GM13977 (cell line): ENCODE results near the gene SERP2.

Experiments used
- DNase-seq: peaks from one replicate; pipeline ENCODE4 v3.0.0; 2012; ENCODE audit warnings: low spot score
- in situ Hi-C: fragments of 300-500 bp; cut with MboI; formaldehyde crosslinking; loops from one replicate; pipeline ENCODE4 v1.12.0; 2022; ENCODE audit warnings: low sequenced_read_pairs, low pct_unique_long_range_greater_than_20kb, mixed read lengths, inconsistent platforms; ENCODE audit not compliant: unreplicated experiment
- TF ChIP-seq, protein P1 (sequence below): IDR thresholded peaks from 2 replicates; pipeline ENCODE4 v1.5.1; 2012; ENCODE audit warnings: mild to moderate bottlenecking, control low read depth; ENCODE audit not compliant: insufficient read depth; ENCODE audit errors: extremely low read depth, missing control alignments

The SERP2 gene

DNA sequence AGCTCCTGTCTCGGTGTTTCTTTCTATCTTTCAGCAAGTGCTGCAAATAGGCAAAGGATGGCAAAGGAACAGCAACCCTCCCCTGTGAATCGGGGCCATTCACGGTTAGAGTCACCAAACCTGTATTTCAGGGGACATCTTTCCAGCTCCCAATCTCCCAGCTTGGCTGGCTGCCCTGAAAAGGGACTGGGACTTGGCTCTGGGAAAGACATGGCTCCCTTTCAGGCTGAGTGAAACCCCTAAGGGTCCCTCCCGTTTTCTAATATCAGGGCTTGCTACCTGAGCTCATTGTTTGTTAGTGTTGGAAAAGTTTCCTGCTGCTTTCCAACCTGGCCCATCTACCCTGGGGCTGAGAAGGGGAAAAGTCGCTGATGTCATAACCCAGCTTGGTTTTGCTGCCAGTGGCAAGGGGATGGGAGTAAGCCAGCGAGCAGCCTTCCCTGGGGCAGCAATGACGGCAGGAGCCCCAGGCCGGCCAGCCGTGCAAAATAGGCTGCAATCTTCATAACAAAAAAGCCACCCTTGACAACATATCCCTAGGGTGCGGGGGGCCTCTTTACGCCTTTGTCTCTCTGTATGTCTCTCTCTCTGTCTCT, 29.9 kb downstream of the SERP2 start:
- TF ChIP-seq, protein P1, sequence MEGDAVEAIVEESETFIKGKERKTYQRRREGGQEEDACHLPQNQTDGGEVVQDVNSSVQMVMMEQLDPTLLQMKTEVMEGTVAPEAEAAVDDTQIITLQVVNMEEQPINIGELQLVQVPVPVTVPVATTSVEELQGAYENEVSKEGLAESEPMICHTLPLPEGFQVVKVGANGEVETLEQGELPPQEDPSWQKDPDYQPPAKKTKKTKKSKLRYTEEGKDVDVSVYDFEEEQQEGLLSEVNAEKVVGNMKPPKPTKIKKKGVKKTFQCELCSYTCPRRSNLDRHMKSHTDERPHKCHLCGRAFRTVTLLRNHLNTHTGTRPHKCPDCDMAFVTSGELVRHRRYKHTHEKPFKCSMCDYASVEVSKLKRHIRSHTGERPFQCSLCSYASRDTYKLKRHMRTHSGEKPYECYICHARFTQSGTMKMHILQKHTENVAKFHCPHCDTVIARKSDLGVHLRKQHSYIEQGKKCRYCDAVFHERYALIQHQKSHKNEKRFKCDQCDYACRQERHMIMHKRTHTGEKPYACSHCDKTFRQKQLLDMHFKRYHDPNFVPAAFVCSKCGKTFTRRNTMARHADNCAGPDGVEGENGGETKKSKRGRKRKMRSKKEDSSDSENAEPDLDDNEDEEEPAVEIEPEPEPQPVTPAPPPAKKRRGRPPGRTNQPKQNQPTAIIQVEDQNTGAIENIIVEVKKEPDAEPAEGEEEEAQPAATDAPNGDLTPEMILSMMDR = no peak
- DNase-seq = no peak
- in situ Hi-C loops = no loop called here

DNA sequence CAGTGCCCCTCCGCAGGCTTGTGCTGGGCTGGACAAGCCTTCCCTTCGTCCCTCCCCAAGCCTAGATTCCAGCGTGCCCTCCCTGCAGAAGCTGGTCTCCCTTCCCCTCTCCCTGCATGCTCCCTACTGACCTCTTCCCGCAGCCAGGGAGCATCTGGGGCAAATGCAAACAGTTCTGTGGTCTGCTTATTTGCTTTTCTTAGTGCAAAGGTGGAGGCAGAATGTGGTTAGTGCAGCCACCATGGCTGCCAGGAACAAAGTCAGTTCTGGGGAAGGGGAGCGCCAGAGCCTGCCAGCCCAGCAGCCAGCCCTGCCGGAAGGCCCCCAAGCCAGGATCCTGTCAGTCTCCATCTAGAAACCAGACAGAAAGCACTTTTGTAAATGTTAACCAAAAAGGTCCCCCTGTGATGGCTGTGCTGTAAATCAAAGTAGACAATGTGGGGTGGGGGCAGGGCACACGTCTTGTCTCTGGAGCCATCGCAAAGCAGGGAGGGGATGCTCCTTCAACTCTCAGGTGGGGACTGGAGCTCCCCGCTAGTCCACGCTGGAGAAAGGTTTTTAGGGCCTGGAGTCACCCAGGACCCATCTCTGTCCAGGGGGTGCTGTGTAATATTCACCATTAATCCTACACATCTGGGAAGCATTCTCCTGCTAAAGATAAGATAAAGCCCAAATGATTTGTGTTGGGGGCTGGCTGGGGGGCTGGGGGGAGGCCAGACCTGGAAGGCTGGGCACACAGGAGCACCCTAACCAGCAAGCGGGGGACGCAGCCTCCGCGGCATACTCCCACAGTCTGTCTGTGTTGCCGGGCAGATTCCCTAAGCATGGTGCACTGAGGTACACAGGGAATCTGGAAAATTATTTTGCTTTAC, 30.9 kb downstream of the SERP2 start:
- no peak for DNase-seq
- TF ChIP-seq, protein P1 = no peak
- in situ Hi-C loops = no loop called here

DNA sequence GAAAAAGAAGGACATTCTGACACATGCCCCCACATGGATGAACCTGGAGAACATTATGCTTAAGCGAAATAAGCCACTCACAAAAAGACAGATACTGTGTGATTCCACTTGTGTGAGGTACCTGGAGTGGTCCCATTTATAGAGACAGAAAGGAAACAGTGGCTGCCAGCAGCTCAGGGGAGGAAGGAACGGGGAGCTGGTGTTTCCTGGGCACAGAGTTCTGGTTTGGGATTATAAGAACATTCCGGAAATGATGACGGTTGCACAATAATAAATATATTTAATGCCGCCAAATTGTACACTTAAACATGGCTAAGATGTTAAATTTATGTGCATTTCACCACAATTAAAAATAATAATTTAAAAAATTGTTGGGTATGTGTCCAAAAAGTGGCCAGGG, 33.0 kb downstream of the SERP2 start:
- TF ChIP-seq, protein P1 = no peak
- in situ Hi-C loops = no loop called here
- DNase-seq = no peak

DNA sequence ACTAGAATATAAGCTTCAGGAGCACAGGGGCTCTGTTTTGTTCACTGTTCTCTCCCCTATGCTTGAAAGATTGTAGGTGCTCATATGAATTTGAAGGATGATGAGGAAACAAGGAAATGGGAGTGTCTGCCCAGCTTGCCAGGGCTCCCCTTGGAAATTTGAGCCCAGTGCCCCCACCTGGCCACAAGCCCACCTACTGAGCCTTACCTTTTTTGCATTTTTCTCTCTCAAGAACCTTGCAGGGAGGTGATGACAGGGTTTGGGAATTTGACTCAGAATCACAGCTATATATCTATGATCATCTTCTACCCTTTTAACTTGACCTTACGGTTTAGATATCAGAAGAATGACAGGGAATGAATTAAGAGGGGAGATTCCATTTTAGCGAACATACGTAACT, 33.8 kb downstream of the SERP2 start:
- in situ Hi-C loops = no loop called here
- TF ChIP-seq, protein P1 = no peak
- DNase-seq = no peak

DNA sequence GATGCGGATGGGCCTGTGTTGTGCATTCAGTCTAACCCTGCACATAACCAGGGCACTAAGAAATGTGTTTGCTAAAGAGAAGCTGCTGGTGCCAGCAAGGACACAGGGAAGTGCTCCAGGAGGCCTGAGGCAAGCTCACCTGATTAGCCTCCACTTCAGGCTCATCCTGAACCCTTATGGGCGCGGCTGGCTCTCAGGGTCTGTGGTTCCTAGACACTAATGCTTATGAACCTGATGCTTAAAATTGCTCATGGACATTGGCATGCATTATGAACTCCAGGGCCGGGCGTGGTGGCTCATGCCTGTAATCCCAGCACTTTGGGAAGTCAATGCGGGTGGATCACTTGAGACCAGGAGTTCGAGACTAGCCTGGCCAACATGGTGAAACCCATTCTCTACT, 34.3 kb downstream of the SERP2 start:
- DNase-seq = no peak
- in situ Hi-C loops = no loop called here

DNA sequence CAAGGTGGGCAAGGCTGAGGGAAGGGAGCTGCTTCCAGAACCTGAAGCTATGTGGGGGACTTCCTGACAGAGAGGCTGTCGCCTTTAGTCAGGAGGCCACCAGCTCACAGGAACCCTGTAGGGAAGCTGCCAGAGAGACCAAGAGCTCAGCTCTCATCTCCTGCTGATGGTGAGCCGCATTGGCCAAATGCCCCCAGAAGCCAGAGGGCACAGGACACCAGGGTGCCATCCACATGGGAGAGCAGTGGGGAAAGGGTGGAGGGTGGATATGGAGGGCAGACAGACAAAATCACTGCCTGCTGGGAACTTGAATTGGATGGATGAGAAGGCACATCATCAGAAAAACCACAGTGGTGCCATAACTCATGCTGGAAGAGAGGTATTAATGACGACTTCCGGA, 36.0 kb downstream of the SERP2 start:
- no peak for DNase-seq
- in situ Hi-C loops = no loop called here
- TF ChIP-seq, protein P1 = no peak

More for the DNA sequence above, 34.3 kb downstream of the SERP2 start:
- TF ChIP-seq, protein P1 = no peak
